Umbilical cord (tissue), 2 donors: ENCODE measurements around the gene CLSTN3. TPM values are rescaled to one million over a fixed set of nuclear protein-coding genes. Genes with fewer than 3 reads are reported as not detected.
"Not testable (repeated sequence)": the region's sequence is repeated elsewhere in the genome, so short reads cannot be mapped to it uniquely, and the experiment has no call there.

Experiments used
- DNase-seq: peaks from one replicate; pipeline ENCODE4 v3.0.0-alpha.2; 2015; ENCODE audit warnings: low spot score
- total RNA-seq: library from RNA; depleted of rRNA; stranded (reverse); fragments of >200 nt; gene quantifications from one replicate; pipeline ENCODE4 v1.2.3, GENCODE V29; 2014; ENCODE audit warnings: low replicate concordance; ENCODE audit not compliant: insufficient read depth

The CLSTN3 gene
- total RNA-seq, 1 donor from 2014 or later = 15.4 TPM

- DNase-seq = no peak
Observed at GRCh38 chr12:7103837-7104584, 26.2 kb upstream of the CLSTN3 start.

GRCh38 chr12:7106082-7106481 is 24.1 kb upstream of the CLSTN3 start:
- no peak for DNase-seq

GRCh38 chr12:7107181-7107580 is 23.0 kb upstream of the CLSTN3 start:
- not testable (repeated sequence) for DNase-seq

- no peak for DNase-seq
Observed at GRCh38 chr12:7107636-7108002, 22.6 kb upstream of the CLSTN3 start.

GRCh38 chr12:7108003-7108795 is 22.0 kb upstream of the CLSTN3 start:
- peak; percentile 86 for DNase-seq

- DNase-seq = peak; percentile 87
Observed at GRCh38 chr12:7108796-7109571, 21.2 kb upstream of the CLSTN3 start, which contains the start of gene C1RL. Gene C1RL, minus strand, starts transcription at chr12:7109214. Its CDS starts 34 bp downstream, at chr12:7109180.

- DNase-seq = no peak
Observed at GRCh38 chr12:7109572-7109920, 20.6 kb upstream of the CLSTN3 start.

GRCh38 chr12:7110661-7111060 is 19.5 kb upstream of the CLSTN3 start:
- no peak for DNase-seq

- no peak for DNase-seq
Observed at GRCh38 chr12:7112041-7112440, 18.1 kb upstream of the CLSTN3 start.

- DNase-seq = peak; percentile 38
Observed at GRCh38 chr12:7113389-7113871, 16.7 kb upstream of the CLSTN3 start.

- DNase-seq = no peak
Observed at GRCh38 chr12:7114008-7114407, 16.2 kb upstream of the CLSTN3 start.

GRCh38 chr12:7114851-7115250 is 15.3 kb upstream of the CLSTN3 start:
- DNase-seq = no peak

GRCh38 chr12:7116196-7116595 is 14.0 kb upstream of the CLSTN3 start:
- no peak for DNase-seq

- no peak for DNase-seq
Observed at GRCh38 chr12:7116916-7117315, 13.3 kb upstream of the CLSTN3 start.

GRCh38 chr12:7117670-7118069 is 12.5 kb upstream of the CLSTN3 start:
- no peak for DNase-seq

GRCh38 chr12:7118881-7119280 is 11.3 kb upstream of the CLSTN3 start:
- no peak for DNase-seq

- DNase-seq = no peak
Observed at GRCh38 chr12:7120166-7120565, 10.0 kb upstream of the CLSTN3 start.

- no peak for DNase-seq
Observed at GRCh38 chr12:7121324-7121723, 8.8 kb upstream of the CLSTN3 start.

GRCh38 chr12:7122811-7123769 is 7.1 kb upstream of the CLSTN3 start:
- no peak for DNase-seq

- no peak for DNase-seq
Observed at GRCh38 chr12:7123806-7124522, 6.2 kb upstream of the CLSTN3 start.
